HG03354 (cell line): ENCODE data around the gene TMEM185A.
"Not testable (repeated sequence)": the region's sequence is repeated elsewhere in the genome, so short reads cannot be mapped to it uniquely, and the experiment has no call there.

ENCODE experiments used
- ATAC-seq: cut with Tn5 transposase; IDR thresholded peaks from one replicate; pipeline ENCODE4 v1.9.1; 2021; ENCODE audit warnings: mild to moderate bottlenecking; ENCODE audit not compliant: unreplicated experiment, poor library complexity, severe bottlenecking

The TMEM185A gene

DNA sequence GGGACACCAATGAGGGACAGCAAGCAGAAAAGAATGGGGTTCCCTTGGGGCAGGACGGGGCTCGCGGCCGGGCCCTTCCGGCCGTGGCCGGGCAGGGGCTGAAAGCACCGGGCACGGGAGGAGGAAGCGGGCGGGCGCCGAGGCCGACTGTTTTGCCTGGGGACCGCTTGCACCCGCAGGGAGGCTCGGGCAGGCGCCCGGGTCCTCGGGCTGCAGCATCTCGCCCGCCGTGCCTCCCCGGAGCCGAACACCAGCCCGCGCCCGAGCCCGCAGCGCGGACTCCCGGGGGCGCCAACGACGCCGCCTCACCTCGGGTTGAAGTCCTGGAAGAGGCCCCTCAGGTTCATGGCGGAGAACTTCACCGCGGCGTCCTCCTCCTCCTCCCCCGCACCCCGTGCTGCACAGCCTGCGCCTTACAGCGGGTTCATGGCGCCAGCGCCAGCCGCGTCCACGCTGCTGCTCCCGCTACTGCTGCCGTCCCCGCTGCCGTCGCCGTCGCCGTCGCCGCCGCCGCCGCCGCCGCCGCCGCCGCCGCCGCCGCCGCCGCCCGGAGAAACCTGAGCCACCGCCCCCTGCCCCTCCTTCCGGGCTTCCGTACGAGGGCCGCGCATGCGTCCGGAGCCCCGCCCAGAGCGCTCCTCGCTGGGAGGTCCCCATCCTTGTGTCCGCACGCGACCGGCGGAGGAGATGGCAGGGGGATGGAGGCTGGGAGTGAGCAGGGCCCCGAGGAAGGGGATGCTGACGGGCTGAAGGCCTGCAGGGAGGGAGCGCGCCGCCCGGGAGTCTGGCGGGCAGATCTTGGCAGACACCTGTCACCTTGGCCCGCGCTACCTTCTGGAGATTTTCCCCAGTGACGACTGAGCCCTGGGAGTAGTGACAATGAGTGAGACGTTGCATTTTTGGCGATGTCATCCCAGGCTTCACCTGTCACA lies at the start of gene TMEM185A:
Gene TMEM185A, minus strand, starts transcription at position 559 of the 932 bp plus-strand sequence. Its CDS starts 212 bp downstream, at position 347.
- ATAC-seq = peak; percentile 86

DNA sequence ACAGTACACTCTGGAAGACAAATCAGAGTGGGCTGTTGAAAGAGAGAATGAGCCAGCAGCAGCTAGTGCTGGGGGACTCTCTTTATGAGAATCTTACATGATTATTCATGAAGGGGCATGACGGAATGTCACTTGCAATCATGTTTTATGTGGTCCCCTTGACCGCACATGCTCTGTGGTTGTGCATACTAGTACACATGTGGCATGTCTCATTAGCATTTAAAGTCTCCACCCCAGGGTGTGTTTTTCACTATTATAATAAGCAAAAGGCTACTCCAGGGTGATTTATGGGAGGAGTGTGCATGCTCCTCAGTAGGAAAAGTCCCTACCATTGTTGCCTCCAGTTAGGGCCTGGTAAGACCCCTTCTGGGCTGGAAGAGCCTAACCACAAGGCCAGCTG lies 49.6 kb upstream of the TMEM185A start:
- no peak for ATAC-seq

DNA sequence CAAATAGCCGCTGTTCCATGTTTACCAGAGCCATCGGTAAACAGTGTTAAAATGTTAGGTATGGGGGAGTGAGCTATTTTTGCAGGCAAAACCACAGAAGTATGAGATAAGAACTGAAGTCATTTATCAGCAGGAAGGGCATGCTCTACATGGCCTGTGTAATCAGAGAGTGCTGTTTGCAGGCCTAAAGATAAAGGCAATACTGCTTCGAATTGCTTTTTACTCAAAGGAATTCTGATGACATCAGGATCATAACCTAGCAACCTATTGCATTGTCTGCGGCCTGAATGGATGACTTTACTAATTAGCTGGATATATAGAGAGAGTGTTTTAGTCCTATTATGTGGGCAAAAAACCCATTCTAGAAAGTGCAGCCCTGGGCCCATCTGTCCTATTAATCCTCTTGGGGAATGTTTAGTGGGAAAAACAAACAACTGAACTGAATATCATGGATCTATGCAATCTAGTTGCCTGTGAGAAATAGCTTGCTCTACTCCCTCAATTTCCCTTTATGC lies 47.6 kb upstream of the TMEM185A start:
- not testable (repeated sequence) for ATAC-seq

DNA sequence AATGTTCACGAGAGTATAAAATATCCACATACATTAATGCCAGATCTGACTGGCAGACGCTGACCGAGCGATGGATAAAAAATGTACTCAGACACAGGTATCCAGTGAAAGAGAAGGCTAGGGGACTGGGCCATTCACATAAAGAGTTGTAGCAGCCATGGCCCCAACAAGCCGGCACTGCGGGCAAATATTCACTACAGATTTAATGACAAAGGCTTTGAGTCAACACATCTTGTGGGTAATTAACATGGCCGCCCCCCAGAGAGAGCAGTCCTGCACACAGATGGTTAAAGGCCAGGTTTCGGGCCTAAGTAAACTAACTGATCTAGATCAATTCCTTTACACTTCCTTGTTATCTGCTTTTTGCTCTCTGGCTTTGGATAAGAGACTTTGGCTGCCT lies 44.0 kb upstream of the TMEM185A start:
- not testable (repeated sequence) for ATAC-seq

DNA sequence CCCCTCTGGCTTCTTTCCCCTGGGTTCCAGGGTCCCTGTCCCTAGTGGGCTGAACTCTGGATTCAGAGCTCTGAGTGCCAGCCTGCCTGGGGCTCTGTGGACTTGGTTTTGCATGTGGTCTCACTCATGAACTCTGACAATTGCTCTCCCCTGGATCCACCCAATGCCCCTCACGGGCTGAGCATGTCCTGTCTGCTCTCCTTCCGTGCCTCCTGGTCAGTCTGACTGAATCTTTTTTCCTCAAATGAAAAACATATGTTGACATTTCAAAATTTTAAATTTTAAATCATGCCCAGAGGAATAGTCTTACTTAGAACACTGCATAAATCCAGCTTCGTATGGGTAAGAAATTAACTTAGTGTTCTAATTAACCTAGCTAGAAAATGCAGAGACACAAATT lies 43.5 kb upstream of the TMEM185A start:
- not testable (repeated sequence) for ATAC-seq

DNA sequence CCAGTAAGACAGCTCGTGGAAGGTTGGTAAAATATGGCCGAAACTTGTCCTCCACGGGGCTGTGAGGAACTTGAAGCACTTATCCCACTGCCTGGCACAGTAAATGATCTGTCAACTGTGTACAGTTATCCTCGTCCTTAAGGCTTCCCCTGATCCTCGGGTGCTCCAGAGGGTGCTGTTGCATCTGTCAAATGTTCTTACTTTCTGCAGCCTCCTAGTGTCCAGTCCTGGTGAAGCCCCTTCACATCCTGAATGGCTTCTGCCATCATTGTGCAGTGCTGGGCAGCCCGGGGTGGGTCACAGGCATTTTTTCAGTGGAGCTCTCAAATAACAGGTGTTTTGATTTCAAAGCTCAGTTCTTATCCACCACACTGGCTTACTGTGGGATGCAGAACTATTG lies 29.0 kb upstream of the TMEM185A start:
- not testable (repeated sequence) for ATAC-seq

DNA sequence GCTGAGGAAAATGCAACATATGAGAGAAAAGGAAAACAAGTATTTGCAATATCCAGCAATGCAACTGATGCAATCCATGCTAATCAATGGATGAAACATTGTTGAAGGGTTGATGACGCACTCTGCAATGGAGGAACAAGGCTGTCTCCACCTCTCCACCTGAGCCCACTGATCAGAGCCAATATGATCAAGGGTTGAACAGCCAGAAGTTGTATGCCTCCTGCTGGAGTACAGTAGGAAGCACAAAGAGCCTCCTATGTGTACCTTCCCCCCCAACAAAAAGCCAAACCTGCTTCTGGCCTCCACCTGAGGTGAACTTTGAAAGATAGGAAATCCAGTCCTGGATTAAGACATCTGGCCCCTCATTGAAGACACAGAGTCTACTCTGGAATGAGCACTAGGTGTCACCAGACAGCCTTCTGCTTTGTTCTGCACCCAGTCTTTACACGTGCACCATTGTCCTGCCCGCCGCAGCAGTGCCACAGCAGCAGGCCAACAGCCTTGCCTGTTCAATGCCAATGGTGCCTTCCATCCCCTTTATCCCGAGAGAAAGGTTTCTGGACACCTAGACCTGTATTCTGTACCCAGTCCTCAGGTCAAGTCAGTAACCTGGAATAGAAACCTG lies 24.8 kb upstream of the TMEM185A start:
- ATAC-seq = peak; percentile 62

DNA sequence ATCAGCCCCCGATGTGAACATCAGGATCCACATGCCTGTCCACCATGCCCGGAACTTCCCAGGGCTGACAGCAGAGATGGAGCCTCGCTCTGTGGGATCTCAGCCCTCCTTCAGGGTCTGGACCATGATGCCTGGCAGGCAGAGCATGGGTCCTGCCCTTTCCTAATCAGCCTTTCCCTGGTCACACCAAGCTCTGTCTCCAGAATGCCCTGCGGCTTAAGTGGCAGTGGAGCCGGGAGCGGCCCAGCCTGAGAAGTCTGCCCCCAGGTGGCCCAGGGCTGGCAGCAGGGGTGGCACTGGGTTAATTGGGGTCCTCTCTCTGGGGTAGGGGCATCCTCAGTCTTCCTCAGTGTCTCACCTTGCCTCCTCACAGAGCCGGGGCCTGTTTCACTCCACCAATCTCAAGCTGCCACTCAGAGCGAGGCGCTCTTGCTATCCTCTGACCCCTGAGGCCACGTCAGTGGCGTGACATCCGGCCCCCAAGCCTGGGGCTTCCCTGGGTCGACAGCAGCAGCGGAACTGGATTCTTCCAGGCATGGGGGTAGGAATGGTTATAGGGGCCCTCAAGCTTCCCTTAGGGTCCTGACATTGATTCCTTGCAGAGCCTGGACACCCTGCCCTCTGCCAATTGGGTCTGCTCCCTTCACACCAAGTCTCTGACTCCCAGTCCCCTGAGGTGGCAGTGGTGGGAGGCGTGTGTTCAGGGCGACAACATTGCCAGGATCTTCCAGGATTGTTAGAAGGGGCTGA lies 20.8 kb upstream of the TMEM185A start:
- ATAC-seq = no peak

DNA sequence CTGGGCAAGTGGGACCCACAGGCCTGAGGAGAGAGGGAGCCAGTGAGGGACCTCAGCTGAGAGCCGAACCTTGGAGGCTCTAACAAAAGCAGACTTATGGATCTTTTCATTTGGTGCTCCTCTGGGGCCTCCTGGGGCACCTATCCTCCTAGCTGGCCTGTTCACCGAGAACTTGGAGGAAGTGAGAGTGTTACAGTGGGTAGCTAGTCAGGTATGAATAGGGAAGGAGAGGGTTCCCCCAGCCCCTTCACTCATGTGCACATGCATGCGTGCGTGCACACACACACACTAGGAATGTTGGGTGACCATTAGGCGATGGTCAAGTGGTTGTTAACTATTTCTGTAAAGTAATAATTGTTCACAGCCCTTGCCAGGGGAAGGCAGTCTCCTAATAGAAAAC lies 18.6 kb upstream of the TMEM185A start:
- ATAC-seq = no peak

DNA sequence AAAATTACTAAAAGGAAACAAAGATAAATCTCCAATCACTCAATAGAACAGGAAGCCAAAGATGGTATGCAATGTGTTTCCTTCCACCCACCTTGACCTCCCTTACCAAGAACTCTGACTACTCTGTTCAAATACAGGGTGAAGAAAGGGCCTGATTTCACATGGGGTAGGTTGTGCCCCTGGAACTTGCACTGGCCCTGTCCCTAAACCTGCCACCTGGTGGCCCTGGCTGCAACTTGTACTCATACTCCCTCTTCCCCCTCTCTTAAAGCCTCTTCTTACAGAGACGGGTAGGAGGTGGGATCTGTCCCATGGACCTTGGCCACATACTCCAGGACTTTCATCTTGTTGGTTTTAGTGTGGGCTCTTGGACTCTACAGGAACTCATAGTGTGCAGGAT lies 17.3 kb upstream of the TMEM185A start:
- ATAC-seq = no peak

DNA sequence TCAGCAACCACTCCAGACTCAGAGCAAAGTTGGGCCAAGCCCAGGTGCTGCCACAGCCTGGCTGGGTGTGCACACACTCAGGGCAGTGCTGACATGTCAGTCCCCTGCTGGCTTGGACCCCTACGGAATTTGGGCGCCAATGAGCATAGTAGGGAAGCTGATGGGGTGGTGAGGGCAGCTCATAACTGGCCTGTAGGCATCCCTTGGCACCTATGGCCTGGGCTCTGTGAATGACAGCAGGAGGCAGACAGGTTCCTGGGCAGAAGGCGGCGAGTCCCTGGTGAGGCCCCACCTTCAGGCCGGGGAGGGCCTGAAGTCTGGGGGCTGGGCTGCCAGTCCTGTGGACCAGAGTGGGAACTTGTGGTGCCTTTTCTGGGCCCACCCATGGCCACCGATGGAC lies 15.9 kb upstream of the TMEM185A start:
- no peak for ATAC-seq

DNA sequence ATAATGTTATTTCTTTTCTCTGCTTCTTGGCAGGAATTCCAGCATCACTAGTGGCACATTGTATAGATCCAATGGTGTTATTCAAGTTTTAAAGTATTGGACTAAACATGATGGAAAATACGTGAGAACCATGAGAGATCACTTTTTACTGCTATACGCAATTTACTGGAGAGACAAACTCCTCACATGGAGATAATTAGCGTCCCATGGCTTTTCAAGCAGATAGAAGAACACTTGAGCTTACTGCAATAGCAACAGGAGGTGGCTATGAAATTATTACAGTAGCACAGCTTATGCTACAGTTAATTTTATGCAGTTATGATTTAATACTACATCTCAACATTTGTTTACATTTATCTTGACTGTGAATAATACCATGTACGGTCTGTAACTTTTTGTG lies 11.9 kb upstream of the TMEM185A start:
- no peak for ATAC-seq

DNA sequence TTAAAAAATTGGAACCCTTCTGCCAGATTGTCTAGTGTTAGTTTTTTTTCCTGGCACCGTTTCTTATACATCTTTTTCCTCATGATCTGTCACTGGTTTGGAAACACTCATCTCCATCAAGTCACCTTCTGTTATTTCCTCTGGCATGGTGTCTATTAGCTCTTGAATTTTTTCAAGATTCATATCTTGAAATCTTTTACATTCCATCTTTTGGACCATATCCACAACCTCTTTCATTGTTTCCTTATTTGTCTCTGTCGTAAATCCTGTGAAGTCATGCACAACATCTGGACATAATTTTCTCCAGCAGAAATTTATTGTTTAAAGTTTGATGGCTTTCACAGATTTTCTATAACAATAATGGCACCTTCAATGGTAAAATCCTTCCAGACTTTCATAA lies 10.2 kb upstream of the TMEM185A start:
- no peak for ATAC-seq

DNA sequence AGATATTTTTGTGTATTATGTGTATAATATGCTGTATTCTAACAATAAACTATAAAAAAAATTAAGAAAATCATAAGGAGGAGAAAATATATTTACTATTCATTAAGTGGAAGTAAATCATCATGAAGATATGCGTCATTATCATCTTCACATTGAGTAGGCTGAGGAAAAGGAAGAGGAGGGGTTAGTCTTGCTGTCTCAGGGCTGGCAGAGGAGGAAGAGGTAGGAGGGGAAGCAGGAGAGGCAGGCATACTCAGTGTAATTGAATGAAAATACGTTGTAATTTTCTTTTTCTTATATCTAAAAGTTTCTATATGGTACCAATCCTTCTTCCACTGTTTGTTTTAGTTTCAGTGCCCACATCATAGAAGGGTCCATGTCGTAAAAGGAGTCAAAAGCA lies 9.8 kb upstream of the TMEM185A start:
- ATAC-seq = no peak

DNA sequence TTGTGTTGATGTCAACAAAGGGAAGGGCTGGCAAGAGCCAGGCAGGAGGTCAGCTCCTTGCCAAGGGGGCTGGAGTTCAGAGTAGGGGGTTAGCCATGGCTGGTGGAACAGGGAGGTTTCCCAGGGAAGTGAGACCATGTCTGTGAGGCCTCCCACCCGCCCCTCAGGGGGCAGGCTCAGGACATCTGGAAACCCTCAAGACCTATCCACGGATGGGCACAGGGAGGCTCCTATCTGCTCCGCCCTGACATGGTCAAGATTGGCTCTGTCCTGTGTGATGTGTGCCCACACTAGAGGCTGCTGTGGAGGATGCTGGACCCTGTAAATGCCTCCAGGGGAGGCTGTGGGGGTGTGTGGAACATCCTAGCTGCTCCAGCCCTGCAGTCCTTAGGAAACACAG lies 8.0 kb upstream of the TMEM185A start:
- ATAC-seq = no peak

DNA sequence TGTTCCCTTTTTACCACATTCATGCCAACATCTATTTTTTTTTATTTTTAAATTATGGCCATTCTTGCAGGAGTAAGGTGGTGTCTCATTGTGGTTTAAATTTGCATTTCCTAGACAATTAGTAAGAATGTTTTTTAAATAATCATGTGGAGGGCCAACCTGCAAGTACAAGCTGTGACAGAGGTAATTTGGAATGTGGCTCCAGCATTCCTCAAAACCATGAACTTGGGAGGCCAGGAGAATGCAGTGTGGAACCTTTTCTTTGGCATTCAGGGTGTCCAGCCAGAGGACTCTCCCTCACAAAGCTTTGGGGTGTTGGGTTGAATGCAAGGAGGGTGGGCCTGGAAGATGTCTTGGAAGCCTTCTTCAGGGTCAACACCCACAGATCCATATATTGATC lies 7.3 kb upstream of the TMEM185A start:
- no peak for ATAC-seq

DNA sequence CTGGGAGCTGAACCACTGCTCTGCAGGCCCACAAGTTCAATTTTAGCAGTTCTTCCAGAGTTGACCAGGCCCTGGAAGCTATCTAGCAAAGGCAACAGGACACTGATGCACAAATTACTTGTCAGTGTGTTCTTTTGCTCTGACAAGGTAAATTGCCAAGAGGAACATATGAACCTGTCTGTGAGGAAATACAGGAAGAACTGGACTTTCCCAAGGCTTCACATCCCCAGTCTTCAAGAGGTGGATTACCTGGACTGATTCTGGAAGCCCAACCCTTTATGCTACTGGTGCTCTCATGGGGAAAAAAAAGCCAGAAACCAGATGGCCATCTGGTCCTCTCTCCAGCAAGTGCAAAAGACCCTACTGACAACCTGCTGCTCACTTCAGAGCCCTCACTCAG lies 1.9 kb upstream of the TMEM185A start:
- no peak for ATAC-seq

DNA sequence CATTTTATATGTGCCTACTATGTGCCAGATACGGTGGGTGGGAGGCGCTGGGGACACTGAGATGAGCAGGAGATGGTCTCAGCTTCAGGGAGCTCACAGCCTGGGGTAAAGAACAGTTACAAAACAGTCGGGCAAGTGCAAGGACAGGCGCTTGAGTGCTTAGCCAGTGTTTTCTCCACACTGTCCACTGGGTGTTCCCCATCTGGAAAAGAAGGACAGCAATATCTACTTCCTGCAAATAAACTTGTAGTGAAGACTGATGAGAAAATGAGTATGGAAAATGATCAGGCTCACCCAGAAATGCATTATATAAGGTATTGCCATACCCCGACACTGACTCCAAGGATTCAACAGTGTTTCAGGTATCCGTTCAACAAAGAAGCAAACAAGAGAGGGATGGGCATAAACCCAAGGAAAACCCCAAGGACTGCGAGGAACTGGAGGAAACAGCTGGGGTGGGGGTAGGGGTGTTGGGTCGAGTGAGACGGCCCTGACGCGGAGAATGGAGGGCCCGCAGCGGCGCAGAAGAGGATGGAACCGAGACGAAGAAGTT lies 835 bp downstream of the TMEM185A start:
- no peak for ATAC-seq

DNA sequence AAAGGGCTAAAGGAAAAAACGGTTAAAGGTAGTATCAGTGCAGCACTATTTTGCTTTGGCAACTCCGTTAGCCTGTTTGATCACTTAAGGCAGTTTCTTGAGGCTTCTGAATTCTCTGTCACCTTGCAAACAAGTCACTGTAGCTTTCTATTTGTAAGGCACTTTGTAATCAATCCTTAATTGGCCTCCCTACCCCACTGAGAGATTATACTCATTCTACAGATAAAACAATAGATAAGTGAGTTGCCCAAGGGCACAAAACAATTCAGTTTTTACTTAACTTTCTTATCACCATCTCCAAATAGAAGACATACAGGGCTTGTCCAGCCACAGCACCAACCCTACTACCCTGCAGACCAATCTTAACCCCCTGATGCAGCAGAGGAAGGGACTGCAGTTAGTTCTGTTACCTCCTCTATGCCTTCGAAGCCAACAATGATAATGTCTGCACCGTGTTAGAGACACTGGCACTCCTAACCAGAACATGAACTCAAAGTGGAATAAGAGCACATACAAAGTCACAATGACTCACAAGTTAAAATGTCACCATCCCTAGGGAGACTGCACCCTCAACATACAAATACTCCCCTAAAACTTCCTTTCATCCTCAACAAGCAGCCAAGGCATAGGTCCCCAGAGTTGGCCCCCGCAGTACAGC lies 1.7 kb downstream of the TMEM185A start:
- ATAC-seq = no peak
